GM13976 (cell line): ENCODE measurements around the gene BRAF.
"Not testable (repeated sequence)": the region's sequence is repeated elsewhere in the genome, so short reads cannot be mapped to it uniquely, and the experiment has no call there.

Source experiments
- DNase-seq: peaks from one replicate; pipeline ENCODE4 v3.0.0; 2012; ENCODE audit warnings: low spot score
- CTCF ChIP-seq: IDR thresholded peaks from 2 replicates; pipeline ENCODE4 v1.5.1; 2012; ENCODE audit warnings: borderline replicate concordance, mild to moderate bottlenecking; ENCODE audit not compliant: insufficient read depth; ENCODE audit errors: extremely low read depth, missing control alignments, control extremely low read depth
- in situ Hi-C: fragments of 300-500 bp; cut with MboI; formaldehyde crosslinking; loops from one replicate; pipeline ENCODE4 v1.12.0; 2022; ENCODE audit warnings: low sequenced_read_pairs, mixed read lengths, inconsistent platforms; ENCODE audit not compliant: unreplicated experiment

The BRAF gene

GRCh38 chr7:140754506-140754905, 170.2 kb downstream of the BRAF start:
- in situ Hi-C loops, result no loop called here
- no peak for TF ChIP-seq CTCF
- no peak for DNase-seq

- no peak for DNase-seq
- in situ Hi-C loops, result no loop called here
- TF ChIP-seq CTCF, result no peak
Measured at GRCh38 chr7:140752533-140752932, 172.2 kb downstream of the BRAF start.

GRCh38 chr7:140746751-140747150, 178.0 kb downstream of the BRAF start:
- no peak for TF ChIP-seq CTCF
- in situ Hi-C loops, result no loop called here
- no peak for DNase-seq

GRCh38 chr7:140745266-140746058, 179.3 kb downstream of the BRAF start:
- TF ChIP-seq CTCF, result no peak
- DNase-seq, result no peak
- in situ Hi-C loops, result no loop called here

GRCh38 chr7:140744005-140744404, 180.7 kb downstream of the BRAF start:
- no peak for TF ChIP-seq CTCF
- no peak for DNase-seq

GRCh38 chr7:140743255-140743654, 181.5 kb downstream of the BRAF start:
- DNase-seq, in situ Hi-C loops: not testable (repeated sequence)

More at GRCh38 chr7:140744005-140744404, 180.7 kb downstream of the BRAF start:
- in situ Hi-C loops, result no loop called here

- no peak for DNase-seq
- in situ Hi-C loops, result no loop called here
- no peak for TF ChIP-seq CTCF
Measured at GRCh38 chr7:140738280-140738679, 186.4 kb downstream of the BRAF start.
